SU-DHL-6 (cell line): ENCODE measurements around the gene VIPR2.

ENCODE experiments used
- H2AFZ ChIP-seq: fragments of 200-600 bp; sonication (generic); 2 replicates; pipeline ENCODE4 v1.6.1; 2014; ENCODE audit warnings: low read depth, mild to moderate bottlenecking, moderate library complexity, mixed read lengths, antibody characterized with exemption, low read length; ENCODE audit not compliant: severe bottlenecking
- H3F3A ChIP-seq: fragments of 200-600 bp; shearing (Covaris generic); 2 replicates; pipeline ENCODE4 v1.6.0; 2016; ENCODE audit warnings: antibody characterized with exemption, mild to moderate bottlenecking; ENCODE audit not compliant: insufficient read depth
- H3K27ac ChIP-seq: fragments of 200-600 bp; sonication (generic); 2 replicates; pipeline ENCODE4 v1.5.1; 2016; ENCODE audit warnings: low read depth, mild to moderate bottlenecking, low read length, moderate library complexity, mixed read lengths
- H3K27me3 ChIP-seq: fragments of 200-600 bp; sonication (generic), shearing (Covaris generic); 2 replicates; pipeline ENCODE4 v1.6.0; 2014; ENCODE audit warnings: mild to moderate bottlenecking, low read length
- H3K36me3 ChIP-seq: fragments of 200-600 bp; sonication (generic); 2 replicates; pipeline ENCODE4 v1.6.1; 2014; ENCODE audit warnings: mild to moderate bottlenecking, low read length, mixed read lengths
- H3K4me2 ChIP-seq: fragments of 300-600, 200-600 bp; shearing (Covaris generic), sonication (generic); 2 replicates; pipeline ENCODE4 v1.6.0; 2014; ENCODE audit warnings: low read length, low read depth, mild to moderate bottlenecking; ENCODE audit not compliant: poor library complexity, severe bottlenecking
- H3K4me3 ChIP-seq: fragments of 200-600 bp; sonication (generic); 2 replicates; pipeline ENCODE4 v1.5.1; 2014; ENCODE audit warnings: antibody characterized with exemption, low read length, mild to moderate bottlenecking, mixed read lengths; ENCODE audit not compliant: insufficient read depth, poor library complexity, severe bottlenecking
- H3K79me2 ChIP-seq: fragments of 200-600 bp; sonication (generic); 2 replicates; pipeline ENCODE4 v1.6.1; 2014; ENCODE audit warnings: mild to moderate bottlenecking, low read length, moderate library complexity; ENCODE audit not compliant: insufficient read depth
- H3K9ac ChIP-seq: fragments of 200-600 bp; sonication (generic); 2 replicates; pipeline ENCODE4 v1.7.0; 2014; ENCODE audit warnings: mild to moderate bottlenecking, low read length
- H3K9me2 ChIP-seq: fragments of 200-600 bp; sonication (generic); replicated peaks from 2 replicates; pipeline ENCODE4 v1.6.1; 2014; ENCODE audit warnings: low read length; ENCODE audit not compliant: insufficient read depth
- H3K9me3 ChIP-seq: fragments of 200-600 bp; sonication (generic); 2 replicates; pipeline ENCODE4 v1.6.1; 2014; ENCODE audit warnings: low read length, mixed read lengths; ENCODE audit not compliant: insufficient read depth
- H4K20me1 ChIP-seq: fragments of 200-600 bp; sonication (generic); 2 replicates; pipeline ENCODE4 v1.6.1; 2014; ENCODE audit warnings: low read depth, mild to moderate bottlenecking, antibody characterized with exemption, low read length, moderate library complexity, mixed read lengths
- EZH2phosphoT487 ChIP-seq: fragments of 200-600 bp; sonication (generic), shearing (Covaris generic); conservative IDR thresholded peaks from 2 replicates; pipeline ENCODE4 v1.6.1; 2018; ENCODE audit warnings: mild to moderate bottlenecking, antibody characterized with exemption, low read length, moderate library complexity, mixed read lengths
- TF ChIP-seq, protein P1 (sequence below): fragments of 200-600 bp; sonication (generic); IDR thresholded peaks from one replicate; pipeline ENCODE4 v1.5.1; 2017; ENCODE audit warnings: antibody characterized with exemption, mild to moderate bottlenecking, low read length, moderate library complexity; ENCODE audit not compliant: insufficient read depth, poor library complexity, severe bottlenecking

Gene VIPR2

DNA sequence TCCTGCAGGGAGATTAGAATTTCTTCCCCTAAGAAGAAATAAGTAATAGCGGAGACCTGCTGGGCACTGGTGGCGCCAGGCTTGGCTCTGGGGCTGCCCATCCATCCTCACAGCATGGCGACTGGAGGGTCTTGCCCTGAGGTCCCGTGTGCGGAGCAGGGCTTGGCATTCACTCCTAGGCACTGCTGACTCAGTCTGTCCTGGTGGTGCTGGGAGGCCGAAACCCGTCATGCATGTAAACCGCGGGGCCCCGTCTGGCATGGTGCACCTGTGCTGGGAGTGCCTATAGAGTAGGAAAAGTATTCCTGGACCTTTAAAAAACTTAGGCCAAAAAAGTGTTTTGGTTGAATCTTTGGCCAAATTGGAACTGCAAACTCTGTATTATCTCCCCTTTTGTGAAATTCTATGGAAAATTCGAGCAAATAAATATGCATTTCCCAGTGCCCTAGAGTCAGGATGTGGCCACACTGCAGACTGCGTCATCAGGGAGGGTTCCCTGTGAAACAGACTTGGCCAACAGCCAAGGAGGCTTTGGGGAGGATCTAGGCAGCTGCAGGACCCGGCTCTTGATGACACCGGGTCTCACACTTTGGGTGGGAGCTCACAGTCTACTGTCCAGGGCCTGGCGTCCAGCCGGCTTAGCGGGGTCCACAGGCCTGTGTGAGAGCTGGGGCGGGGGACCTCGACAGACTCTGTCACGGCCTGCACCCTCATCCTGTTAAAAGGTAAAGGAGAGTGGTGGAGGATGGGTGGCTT is 122.3 kb downstream of the VIPR2 start:
- Histone ChIP-seq H3K4me3 (no peak overlapping the region), H3K79me2 (no peaks in the 10 kb centered on the region), H3K9me2 (no peaks in the 10 kb centered on the region), H4K20me1 (no peaks in the 10 kb centered on the region), H3K27me3 (no peaks in the 10 kb centered on the region), H3K27ac (no peak overlapping the region), H3K4me2 (no peak overlapping the region), H3F3A (no peaks in the 10 kb centered on the region), H3K36me3 (no peaks in the 10 kb centered on the region), H3K9ac (no peak overlapping the region), H3K9me3 (peaks cover 4% of the 10 kb centered on the region; the same call in 1 of the 2 replicates), H2AFZ (no peak overlapping the region)
- no peak for TF ChIP-seq EZH2phosphoT487
- TF ChIP-seq, protein P1, sequence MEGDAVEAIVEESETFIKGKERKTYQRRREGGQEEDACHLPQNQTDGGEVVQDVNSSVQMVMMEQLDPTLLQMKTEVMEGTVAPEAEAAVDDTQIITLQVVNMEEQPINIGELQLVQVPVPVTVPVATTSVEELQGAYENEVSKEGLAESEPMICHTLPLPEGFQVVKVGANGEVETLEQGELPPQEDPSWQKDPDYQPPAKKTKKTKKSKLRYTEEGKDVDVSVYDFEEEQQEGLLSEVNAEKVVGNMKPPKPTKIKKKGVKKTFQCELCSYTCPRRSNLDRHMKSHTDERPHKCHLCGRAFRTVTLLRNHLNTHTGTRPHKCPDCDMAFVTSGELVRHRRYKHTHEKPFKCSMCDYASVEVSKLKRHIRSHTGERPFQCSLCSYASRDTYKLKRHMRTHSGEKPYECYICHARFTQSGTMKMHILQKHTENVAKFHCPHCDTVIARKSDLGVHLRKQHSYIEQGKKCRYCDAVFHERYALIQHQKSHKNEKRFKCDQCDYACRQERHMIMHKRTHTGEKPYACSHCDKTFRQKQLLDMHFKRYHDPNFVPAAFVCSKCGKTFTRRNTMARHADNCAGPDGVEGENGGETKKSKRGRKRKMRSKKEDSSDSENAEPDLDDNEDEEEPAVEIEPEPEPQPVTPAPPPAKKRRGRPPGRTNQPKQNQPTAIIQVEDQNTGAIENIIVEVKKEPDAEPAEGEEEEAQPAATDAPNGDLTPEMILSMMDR: no peak

DNA sequence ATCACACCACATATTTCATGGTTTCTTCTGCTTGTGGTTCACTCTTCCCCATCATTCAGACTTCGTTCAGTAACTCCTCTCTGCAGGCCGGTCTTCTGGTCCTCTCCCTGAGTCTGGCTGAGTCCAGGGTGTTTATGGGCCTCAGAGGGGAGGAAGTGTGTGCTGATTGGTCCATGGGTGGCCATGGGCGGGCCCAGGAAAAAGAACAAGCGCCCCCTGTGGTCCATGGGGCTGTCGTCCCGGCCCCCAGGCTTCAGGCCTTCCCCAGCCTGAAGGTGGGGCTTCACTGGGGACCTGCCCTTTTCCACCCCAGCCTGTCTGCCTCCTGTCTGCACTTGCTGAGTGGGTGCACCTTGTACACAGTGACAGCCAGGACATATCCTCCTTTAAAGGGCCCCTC is 123.7 kb downstream of the VIPR2 start:
- peaks cover 4% of the 10 kb centered on the region; the same call in 1 of the 2 replicates for H3K9me3 ChIP-seq
- no peaks in the 10 kb centered on the region for H3F3A ChIP-seq
- no peaks in the 10 kb centered on the region for H3K36me3 ChIP-seq
- H3K4me2 ChIP-seq: no peak overlapping the region
- no peak overlapping the region for H3K27ac ChIP-seq
- no peaks in the 10 kb centered on the region for H4K20me1 ChIP-seq
- no peaks in the 10 kb centered on the region for H3K27me3 ChIP-seq
- H3K9ac ChIP-seq: no peak overlapping the region
- H2AFZ ChIP-seq: no peak overlapping the region
- no peak overlapping the region for H3K4me3 ChIP-seq
- H3K9me2 ChIP-seq: no peaks in the 10 kb centered on the region
- TF ChIP-seq EZH2phosphoT487: no peak
- TF ChIP-seq, protein P1: no peak
- H3K79me2 ChIP-seq: no peaks in the 10 kb centered on the region

DNA sequence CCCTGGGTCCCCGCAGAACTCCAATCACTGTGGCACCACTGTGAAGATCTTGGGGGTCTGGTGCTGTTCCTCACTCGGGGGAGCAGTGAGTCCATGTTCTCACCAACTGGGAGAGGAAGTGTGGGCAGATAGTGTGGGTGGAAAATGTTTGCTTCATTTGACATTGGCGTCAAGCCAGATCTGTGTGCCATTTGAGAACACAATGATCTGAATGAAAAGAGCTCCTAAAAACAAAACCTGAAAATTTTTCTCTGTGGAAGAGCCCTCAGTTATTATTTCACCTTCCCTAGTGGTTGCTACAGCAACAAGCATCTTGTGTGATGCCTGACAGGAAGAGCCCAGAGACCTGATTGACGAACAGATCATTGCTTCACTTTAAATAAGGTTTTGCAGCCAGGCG is 125.6 kb downstream of the VIPR2 start:
- Histone ChIP-seq H4K20me1 (no peaks in the 10 kb centered on the region), H3K36me3 (no peaks in the 10 kb centered on the region), H3K4me3 (no peak overlapping the region), H3K9ac (no peak overlapping the region), H3K27ac (no peak overlapping the region), H3K79me2 (no peaks in the 10 kb centered on the region), H2AFZ (no peak overlapping the region), H3F3A (no peaks in the 10 kb centered on the region), H3K9me2 (no peaks in the 10 kb centered on the region), H3K4me2 (no peak overlapping the region), H3K9me3 (peaks cover 4% of the 10 kb centered on the region; the same call in 1 of the 2 replicates), H3K27me3 (no peaks in the 10 kb centered on the region)
- TF ChIP-seq, protein P1: no peak
- TF ChIP-seq EZH2phosphoT487: no peak
